NB4 (cell line): ENCODE data around the gene FAM98A.
A peak's percentile ranks its signal among the peaks of the same experiment; 100 is the strongest.

Source experiments
- DNase-seq: peaks from one replicate; pipeline ENCODE4 v3.0.0; 2010; ENCODE audit warnings: low read depth
- H3K4me3 ChIP-seq: one replicate; pipeline ENCODE4 v1.5.1; 2011; ENCODE audit warnings: mild to moderate bottlenecking, low read depth, low read length, moderate library complexity
- CTCF ChIP-seq: IDR thresholded peaks from one replicate; pipeline ENCODE4 v1.5.1; 2012; ENCODE audit warnings: low read depth, low read length
- MAX ChIP-seq: IDR thresholded peaks from 2 replicates; pipeline ENCODE4 v1.6.1; 2011; ENCODE audit warnings: low read depth, low read length
- MYC ChIP-seq: IDR thresholded peaks from 2 replicates; pipeline ENCODE4 v1.6.1; 2011; ENCODE audit warnings: low read depth, low read length
- POLR2A ChIP-seq: IDR thresholded peaks from 2 replicates; pipeline ENCODE4 v1.6.1; 2011; ENCODE audit warnings: mild to moderate bottlenecking; ENCODE audit not compliant: insufficient read length; ENCODE audit errors: extremely low read depth

FAM98A gene

GRCh38 chr2:33581872-33582271, 17.2 kb downstream of the FAM98A start:
- no peak overlapping the region for H3K4me3 ChIP-seq
- TF ChIP-seq MAX (no peak), POLR2A (no peak), MYC (no peak), CTCF (no peak)
- DNase-seq, result peak; percentile 20

- TF ChIP-seq MYC, result no peak
- TF ChIP-seq CTCF, result no peak
- no peak for TF ChIP-seq POLR2A
- TF ChIP-seq MAX, result no peak
- DNase-seq, result no peak
- H3K4me3 ChIP-seq, result no peak overlapping the region
Observed at GRCh38 chr2:33579227-33579626, 19.9 kb downstream of the FAM98A start.

GRCh38 chr2:33577668-33578067, 21.4 kb downstream of the FAM98A start:
- DNase-seq, result no peak
- TF ChIP-seq POLR2A, result no peak
- TF ChIP-seq CTCF, result no peak
- no peak for TF ChIP-seq MAX
- TF ChIP-seq MYC, result no peak
- H3K4me3 ChIP-seq, result no peak overlapping the region

GRCh38 chr2:33577084-33577483, 22.0 kb downstream of the FAM98A start:
- TF ChIP-seq MYC, result no peak
- no peak for TF ChIP-seq CTCF
- TF ChIP-seq MAX, result no peak
- TF ChIP-seq POLR2A, result no peak
- no peak overlapping the region for H3K4me3 ChIP-seq
- no peak for DNase-seq

- H3K4me3 ChIP-seq, result no peak overlapping the region
- no peak for DNase-seq
- TF ChIP-seq MYC (no peak), MAX (no peak), CTCF (no peak), POLR2A (no peak)
Observed at GRCh38 chr2:33573657-33574056, 25.4 kb downstream of the FAM98A start.

- H3K4me3 ChIP-seq, result no peak overlapping the region
- TF ChIP-seq MYC (no peak), MAX (no peak)
- DNase-seq, result no peak
Observed at GRCh38 chr2:33570681-33571080, 28.4 kb downstream of the FAM98A start.
